Prostate gland (tissue), 2 donors: ENCODE data around the gene APH1A.
"Not testable (repeated sequence)": the region's sequence is repeated elsewhere in the genome, so short reads cannot be mapped to it uniquely, and the experiment has no call there.

Experiments used
- POLR2A ChIP-seq: fragments of 450-650 bp; IDR thresholded peaks from one replicate; pipeline ENCODE4 v1.6.1; 2016; ENCODE audit warnings: antibody characterized with exemption, mild to moderate bottlenecking
- POLR2AphosphoS5 ChIP-seq: sonication (generic); formaldehyde crosslinking; IDR thresholded peaks from one replicate; pipeline ENCODE4 v1.6.1; 2017; ENCODE audit warnings: antibody characterized with exemption
- TF ChIP-seq, protein P1 (sequence below), 4 experiments: fragments of 200-600 bp in 2 of 4; fragments of 450-650 bp in 2 of 4; sonication (generic) in 2 of 4; IDR thresholded peaks; 1 replicate in 3 of 4; 2 replicates in 1 of 4; pipeline ENCODE4 v1.5.1; 2016 to 2019; ENCODE audit warnings: antibody characterized with exemption in 4 of 4, mild to moderate bottlenecking in 2 of 4, moderate library complexity in 2 of 4

- TF ChIP-seq, protein P1, sequence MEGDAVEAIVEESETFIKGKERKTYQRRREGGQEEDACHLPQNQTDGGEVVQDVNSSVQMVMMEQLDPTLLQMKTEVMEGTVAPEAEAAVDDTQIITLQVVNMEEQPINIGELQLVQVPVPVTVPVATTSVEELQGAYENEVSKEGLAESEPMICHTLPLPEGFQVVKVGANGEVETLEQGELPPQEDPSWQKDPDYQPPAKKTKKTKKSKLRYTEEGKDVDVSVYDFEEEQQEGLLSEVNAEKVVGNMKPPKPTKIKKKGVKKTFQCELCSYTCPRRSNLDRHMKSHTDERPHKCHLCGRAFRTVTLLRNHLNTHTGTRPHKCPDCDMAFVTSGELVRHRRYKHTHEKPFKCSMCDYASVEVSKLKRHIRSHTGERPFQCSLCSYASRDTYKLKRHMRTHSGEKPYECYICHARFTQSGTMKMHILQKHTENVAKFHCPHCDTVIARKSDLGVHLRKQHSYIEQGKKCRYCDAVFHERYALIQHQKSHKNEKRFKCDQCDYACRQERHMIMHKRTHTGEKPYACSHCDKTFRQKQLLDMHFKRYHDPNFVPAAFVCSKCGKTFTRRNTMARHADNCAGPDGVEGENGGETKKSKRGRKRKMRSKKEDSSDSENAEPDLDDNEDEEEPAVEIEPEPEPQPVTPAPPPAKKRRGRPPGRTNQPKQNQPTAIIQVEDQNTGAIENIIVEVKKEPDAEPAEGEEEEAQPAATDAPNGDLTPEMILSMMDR (IDR thresholded peaks at IDR 0.05): not testable (repeated sequence)
- not testable (repeated sequence) for TF ChIP-seq POLR2AphosphoS5, POLR2A
These were observed 45.9 kb upstream of the APH1A start for GRCh38 chr1:150314691-150315090.
